ENCODE results near the gene TBL1X. TPM values are rescaled to one million over a fixed set of nuclear protein-coding genes. Genes with fewer than 3 reads are reported as not detected.

Gene TBL1X
- total and polyA plus RNA-seq, 4 donors = 2.3 to 21.7 (median 13.3) TPM

GRCh38 chrX:9785254-9785943, 320.5 kb downstream of the TBL1X start:
- WGBS, 2 donors = 8 to 15% methylated on average over 37 to 58 of the region's 58 CpGs
- Histone ChIP-seq H3K4me3 (peak overlapping the region; percentile 37), H3K9ac (ENCODE audit: insufficient read depth in 1 of 2, low read length in 2 of 2) (no peak overlapping the region), H3K4me1 (ENCODE audit: control insufficient read depth in 5 of 5, insufficient read depth in 5 of 5, low read length in 5 of 5) (peaks cover 0 to 26% (median 7%) of the 10 kb centered on the region in 5 donors), H3K27me3 (ENCODE audit: control insufficient read depth in 3 of 3, insufficient read depth in 3 of 3, low read length in 2 of 3) (peaks cover 12 to 17% (median 12%) of the 10 kb centered on the region in 3 donors), H3K27ac (ENCODE audit: low read depth in 1 of 2, low read length in 1 of 2) (no peak overlapping the region), H3K9me3 (ENCODE audit: control insufficient read depth in 4 of 4, insufficient read depth in 3 of 4, low read length in 3 of 4) (peaks cover 0 to 7% (median 0%) of the 10 kb centered on the region in 4 donors), H3K36me3 (ENCODE audit: control insufficient read depth in 4 of 4, insufficient read depth in 4 of 4, low read length in 4 of 4) (no peaks in the 10 kb centered on the region)
- no peak for ATAC-seq (ENCODE audit: insufficient read depth, low FRiP score)
- no peak for TF ChIP-seq CTCF (IDR thresholded peaks at IDR 0.05; ENCODE audit: control extremely low read depth, extremely low read depth)
- peak in 1 of 3 donors; percentile 18 for DNase-seq

GRCh38 chrX:9785944-9786797, 321.3 kb downstream of the TBL1X start, which contains the start of gene SHROOM2:
Gene SHROOM2 (plus strand): TSS chrX:9786429. CDS start chrX:9786546, 117 bp downstream.
- H3K9ac ChIP-seq (ENCODE audit: insufficient read depth in 1 of 2, low read length in 2 of 2) = no peak within 1 kb of the TSS
- H3K36me3 ChIP-seq (ENCODE audit: control insufficient read depth in 4 of 4, insufficient read depth in 4 of 4, low read length in 4 of 4) = no peaks in the 10 kb centered on the region
- peaks cover 12 to 17% (median 12%) of the 10 kb centered on the region in 3 donors for H3K27me3 ChIP-seq (ENCODE audit: control insufficient read depth in 3 of 3, insufficient read depth in 3 of 3, low read length in 2 of 3)
- DNase-seq (peak in 2 of 3 donors; percentile 50 to 66), ATAC-seq (ENCODE audit: insufficient read depth, low FRiP score) (peak; percentile 59)
- peaks cover 0 to 7% (median 0%) of the 10 kb centered on the region in 4 donors for H3K9me3 ChIP-seq (ENCODE audit: control insufficient read depth in 4 of 4, insufficient read depth in 3 of 4, low read length in 3 of 4)
- no peak for TF ChIP-seq CTCF (IDR thresholded peaks at IDR 0.05; ENCODE audit: control extremely low read depth, extremely low read depth)
- peak within 1 kb of the TSS in 1 of 2 donors; percentile 68 for H3K27ac ChIP-seq (ENCODE audit: low read depth in 1 of 2, low read length in 1 of 2)
- WGBS, 2 donors = 1 to 9% methylated on average over 18 to 132 of the region's 132 CpGs
- peaks cover 0 to 28% (median 7%) of the 10 kb centered on the region in 5 donors for H3K4me1 ChIP-seq (ENCODE audit: control insufficient read depth in 5 of 5, insufficient read depth in 5 of 5, low read length in 5 of 5)
- peak within 1 kb of the TSS; percentile 65 for H3K4me3 ChIP-seq

- no peak for ATAC-seq (ENCODE audit: insufficient read depth, low FRiP score)
- peak overlapping the region in 1 of 2 donors; percentile 42 for H3K9ac ChIP-seq (ENCODE audit: insufficient read depth in 1 of 2, low read length in 2 of 2)
- H3K36me3 ChIP-seq (ENCODE audit: control insufficient read depth in 4 of 4, insufficient read depth in 4 of 4, low read length in 4 of 4) = no peaks in the 10 kb centered on the region
- H3K27me3 ChIP-seq (ENCODE audit: control insufficient read depth in 3 of 3, insufficient read depth in 3 of 3, low read length in 2 of 3) = peaks cover 12 to 17% (median 12%) of the 10 kb centered on the region in 3 donors
- 3 to 7% methylated on average over 18 to 45 of the region's 45 CpGs for WGBS, 2 donors
- no peak for TF ChIP-seq CTCF (IDR thresholded peaks at IDR 0.05; ENCODE audit: control extremely low read depth, extremely low read depth)
- H3K27ac ChIP-seq (ENCODE audit: low read depth in 1 of 2, low read length in 1 of 2) = peak overlapping the region in 1 of 2 donors; percentile 68
- H3K4me1 ChIP-seq (ENCODE audit: control insufficient read depth in 5 of 5, insufficient read depth in 5 of 5, low read length in 5 of 5) = peaks cover 0 to 32% (median 7%) of the 10 kb centered on the region in 5 donors
- H3K9me3 ChIP-seq (ENCODE audit: control insufficient read depth in 4 of 4, insufficient read depth in 3 of 4, low read length in 3 of 4) = peaks cover 0 to 7% (median 0%) of the 10 kb centered on the region in 4 donors
- DNase-seq = peak; percentile 33 to 47 (median 35)
- H3K4me3 ChIP-seq = peak overlapping the region; percentile 65
These were observed 322.2 kb downstream of the TBL1X start for GRCh38 chrX:9786798-9787635.
